Gastrocnemius medialis (tissue), 4 donors: Measurements from ENCODE around the gene IKBKG.

Experiments
- POLR2A ChIP-seq, 2 donors: fragments of 450-650 bp; IDR thresholded peaks; one replicate each; pipeline ENCODE4 v1.6.1; 2017; ENCODE audit warnings: antibody characterized with exemption in 2 of 2, mild to moderate bottlenecking in 2 of 2, moderate library complexity in 2 of 2
- TF ChIP-seq, protein P1 (sequence below), 5 experiments: fragments of 450-650 bp in 3 of 5; fragments of 200-600 bp in 2 of 5; sonication (generic) in 2 of 5; IDR thresholded peaks in 4 of 5; conservative IDR thresholded peaks in 1 of 5; 1 replicate in 4 of 5; 2 replicates in 1 of 5; pipeline ENCODE4 v1.5.1; 2016 to 2019; ENCODE audit warnings: antibody characterized with exemption in 5 of 5, mild to moderate bottlenecking in 3 of 5, moderate library complexity in 3 of 5

DNA sequence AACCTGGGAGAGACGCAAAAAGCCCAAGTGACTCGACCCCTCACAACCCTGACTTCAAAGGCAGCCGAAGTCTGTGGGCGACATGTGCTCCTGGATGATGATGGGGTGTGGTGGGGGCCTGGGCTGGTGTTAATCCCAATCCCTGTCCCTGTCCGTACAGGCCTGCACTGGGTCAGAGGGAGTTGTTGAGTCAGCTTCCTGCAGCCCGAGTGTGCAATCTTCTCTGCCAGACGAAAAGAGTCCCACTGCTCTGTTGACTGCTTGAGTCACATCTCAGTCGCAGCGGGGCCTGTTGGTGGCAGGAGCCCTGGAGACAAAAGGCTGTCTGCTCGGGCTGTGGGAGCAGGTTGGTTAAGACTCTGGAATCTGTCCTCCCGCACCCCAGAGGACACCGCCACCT, 41.7 kb upstream of the IKBKG start:
- TF ChIP-seq, protein P1, sequence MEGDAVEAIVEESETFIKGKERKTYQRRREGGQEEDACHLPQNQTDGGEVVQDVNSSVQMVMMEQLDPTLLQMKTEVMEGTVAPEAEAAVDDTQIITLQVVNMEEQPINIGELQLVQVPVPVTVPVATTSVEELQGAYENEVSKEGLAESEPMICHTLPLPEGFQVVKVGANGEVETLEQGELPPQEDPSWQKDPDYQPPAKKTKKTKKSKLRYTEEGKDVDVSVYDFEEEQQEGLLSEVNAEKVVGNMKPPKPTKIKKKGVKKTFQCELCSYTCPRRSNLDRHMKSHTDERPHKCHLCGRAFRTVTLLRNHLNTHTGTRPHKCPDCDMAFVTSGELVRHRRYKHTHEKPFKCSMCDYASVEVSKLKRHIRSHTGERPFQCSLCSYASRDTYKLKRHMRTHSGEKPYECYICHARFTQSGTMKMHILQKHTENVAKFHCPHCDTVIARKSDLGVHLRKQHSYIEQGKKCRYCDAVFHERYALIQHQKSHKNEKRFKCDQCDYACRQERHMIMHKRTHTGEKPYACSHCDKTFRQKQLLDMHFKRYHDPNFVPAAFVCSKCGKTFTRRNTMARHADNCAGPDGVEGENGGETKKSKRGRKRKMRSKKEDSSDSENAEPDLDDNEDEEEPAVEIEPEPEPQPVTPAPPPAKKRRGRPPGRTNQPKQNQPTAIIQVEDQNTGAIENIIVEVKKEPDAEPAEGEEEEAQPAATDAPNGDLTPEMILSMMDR (IDR thresholded peaks at IDR 0.05 in 4 of 5, conservative IDR thresholded peaks at IDR 0.05 in 1 of 5): no peak
- no peak for TF ChIP-seq POLR2A (IDR thresholded peaks at IDR 0.05)
